ENCODE results near the gene ZNF329. TPM values are rescaled to one million over a fixed set of nuclear protein-coding genes. Genes with fewer than 3 reads are reported as not detected.

The ZNF329 gene
- total and polyA plus RNA-seq, 2 of the 8 experiments (the other 6 are each of a cell fraction or from before 2014, with no cell fraction given), result 5.8 to 11.2 TPM

GRCh38 chr19:58085348-58085875 lies 65.2 kb downstream of the ZNF329 start:
- H3K23me2 ChIP-seq (ENCODE audit: low read depth, low read length), result no peaks in the 10 kb centered on the region
- DNase-seq (ENCODE audit: low read depth in 1 of 2, low spot score in 2 of 2), result no peak
- H3K79me1 ChIP-seq (ENCODE audit: low read depth, low read length), result no peaks in the 10 kb centered on the region
- peaks cover 2 to 34% (median 16%) of the 10 kb centered on the region in 4 experiments; a peak in 7 of 8 replicates for H3K36me3 ChIP-seq (ENCODE audit: control insufficient read depth in 2 of 4, insufficient read depth in 4 of 4, low read length in 3 of 4)
- H2AK5ac ChIP-seq (ENCODE audit: low read depth, low read length), result no peak overlapping the region
- H2BK15ac ChIP-seq (ENCODE audit: low read length), result no peak overlapping the region
- H3K23ac ChIP-seq (ENCODE audit: insufficient read length), result no peak overlapping the region
- no peak for FAIRE-seq
- H2BK120ac ChIP-seq (replicated peaks; ENCODE audit: low read depth, low read length), result no peak overlapping the region
- POLR2A ChIA-PET (ENCODE audit: partially characterized antibody), result interaction anchor here (0.9 to 3.0 kb wide), 7 partner anchors 8 to 47 kb away, joined by 4 to 9 read pairs (median 5); partner anchors contain the start of genes ZNF135 and ZSCAN18
- H3K9me3 ChIP-seq (ENCODE audit: insufficient read depth in 2 of 2, low read depth in 1 of 2, low read length in 1 of 2), result no peaks in the 10 kb centered on the region; a peak in 1 of 4 replicates
- no peak overlapping the region for H2BK12ac ChIP-seq (ENCODE audit: low read depth, low read length)
- H3K4me1 ChIP-seq (replicated peaks in 1 of 4; ENCODE audit: control insufficient read depth in 3 of 4, insufficient read depth in 4 of 4, low read length in 3 of 4), result no peaks in the 10 kb centered on the region
- no peak overlapping the region for H3K56ac ChIP-seq (replicated peaks; ENCODE audit: insufficient read length, low read depth, low read length)
- TF ChIP-seq MAX (IDR thresholded peaks at IDR 0.05) (no peak), RFX5 (IDR thresholded peaks at IDR 0.05; ENCODE audit: borderline replicate concordance, low read depth, low read length) (no peak)
- H2AFZ ChIP-seq (ENCODE audit: low read length), result no peak overlapping the region
- no peak overlapping the region for H2BK20ac ChIP-seq (ENCODE audit: low read length)
- H3K79me2 ChIP-seq (ENCODE audit: control insufficient read depth in 1 of 2, insufficient read depth in 2 of 2, low read length in 2 of 2), result no peaks in the 10 kb centered on the region
- no peak overlapping the region for H3K27ac ChIP-seq (ENCODE audit: low read depth, low read length)
- no peak overlapping the region for H4K5ac ChIP-seq (ENCODE audit: insufficient read length, low read depth, low read length)
- no peak overlapping the region for H4K8ac ChIP-seq (ENCODE audit: extremely low read depth, insufficient read depth, low read length)
- no peak overlapping the region for H3K14ac ChIP-seq (ENCODE audit: insufficient read length)
- no peak overlapping the region for H4K91ac ChIP-seq (replicated peaks; ENCODE audit: insufficient read length, low read length)
- no peak overlapping the region for H3K18ac ChIP-seq (ENCODE audit: extremely low read depth, low read length)
- no peaks in the 10 kb centered on the region for H3K27me3 ChIP-seq (replicated peaks in 1 of 4; ENCODE audit: control insufficient read depth in 3 of 4, extremely low read depth in 1 of 4, insufficient read depth in 3 of 4, low read length in 3 of 4)
- CTCF ChIA-PET (ENCODE audit: partially characterized antibody), result interaction anchor here (1.1 kb wide), 1 partner anchor 42 kb away, joined by 3 read pairs; no protein-coding TSS in a partner anchor
- no peak overlapping the region for H3K4me3 ChIP-seq (ENCODE audit: extremely low read depth in 1 of 4, insufficient read depth in 2 of 4, low read depth in 3 of 4, low read length in 4 of 4)
- H4K20me1 ChIP-seq (replicated peaks in 1 of 2; ENCODE audit: control insufficient read depth in 1 of 2, insufficient read depth in 2 of 2, low read length in 2 of 2), result peaks cover 0 to 3% of the 10 kb centered on the region in 2 experiments
- no peak overlapping the region for H3K9ac ChIP-seq (replicated peaks in 1 of 4; ENCODE audit: extremely low read depth in 1 of 4, low read depth in 3 of 4, low read length in 3 of 4)
- no peak overlapping the region for H2BK5ac ChIP-seq (ENCODE audit: low read depth, low read length)
- WGBS, 2 experiments (ENCODE audit: extremely low coverage in 1 of 2, insufficient coverage in 1 of 2, insufficient read length in 1 of 2, insufficient replicate concordance in 2 of 2, low coverage in 1 of 2, low lambda C conversion rate in 2 of 2, missing lambda C conversion rate in 1 of 2), result 87% methylated on average over 22 of the region's 29 CpGs; no CpG with 5 or more reads in 1 of the 2 experiments
- no peak overlapping the region for H3K4me2 ChIP-seq (ENCODE audit: insufficient read depth in 1 of 2, low read depth in 2 of 2, low read length in 2 of 2)
- no peak overlapping the region for H3K4ac ChIP-seq (replicated peaks; ENCODE audit: insufficient read length, low read depth, low read length)
